Left lung (tissue), 10 donors: ENCODE measurements around the gene CREB3. TPM values are rescaled to one million over a fixed set of nuclear protein-coding genes. Genes with fewer than 3 reads are reported as not detected.

Source experiments
- ATAC-seq: fragments of 200-7000 bp; cut with Tn5 transposase; one replicate; pipeline ENCODE4 v1.9.1; 2020; ENCODE audit warnings: moderate library complexity
- DNase-seq, 4 donors: peaks; one replicate each; pipeline ENCODE4 v3.0.0-alpha.2; 2013 to 2020
- H3K27ac ChIP-seq, 2 donors: fragments of 200-600 bp; sonication (generic) in 1 of 2; one replicate each; pipeline versions ENCODE4 v1.5.0 to v1.8.0; 2020 to 2021
- H3K27me3 ChIP-seq, 2 donors: fragments of 200-600 bp; sonication (generic) in 1 of 2; one replicate each; pipeline versions ENCODE4 v1.5.0 to v1.8.0; 2020 to 2021
- H3K36me3 ChIP-seq, 2 donors: fragments of 200-600 bp; sonication (generic) in 1 of 2; one replicate each; pipeline versions ENCODE4 v1.5.0 to v1.8.0; 2020 to 2021
- H3K4me1 ChIP-seq, 2 donors: fragments of 200-600 bp; one replicate each; pipeline ENCODE4 v1.8.0; 2021
- H3K4me3 ChIP-seq, 2 donors: fragments of 200-600 bp; sonication (generic) in 1 of 2; one replicate each; pipeline versions ENCODE4 v1.5.0 to v1.8.0; 2020 to 2021; ENCODE audit warnings: mild to moderate bottlenecking in 1 of 2
- H3K9me3 ChIP-seq, 2 donors: fragments of 200-600 bp; sonication (generic) in 1 of 2; one replicate each; pipeline versions ENCODE4 v1.5.0 to v1.8.0; 2020 to 2021
- CTCF ChIP-seq, 2 donors: fragments of 200-600 bp; sonication (generic) in 1 of 2; IDR thresholded peaks; one replicate each; pipeline versions ENCODE4 v1.5.0 to v1.8.0; 2021; ENCODE audit warnings: antibody characterized with exemption in 2 of 2
- intact Hi-C, 2 donors: fragments of 100-400 bp; cut with DNase I; formaldehyde crosslinking; loops; one replicate each; pipeline versions ENCODE4 v1.11.2 to v1.14.2; 2022
- polyA plus RNA-seq, 6 donors: library from polyadenylated mRNA; unstranded; fragments of 120-200 nt; gene quantifications; one replicate each; pipeline ENCODE4 v1.2.1, GENCODE V29; 2013; ENCODE audit not compliant: insufficient read length in 6 of 6
- total RNA-seq, 2 donors: library from RNA; stranded (reverse); fragmentation: NEBNext Ultra II Directional; extraction: Animal tissue kit (Norgen Biotek cat#: 25700); gene quantifications; one replicate each; pipeline ENCODE4 v1.2.1, GENCODE V29; 2021
- donor health status: DM: no; HTN: yes; CAD: no.
- donor health status: DM: no; HTN: no; CAD: no.

The CREB3 gene
- total and polyA plus RNA-seq, 8 donors: 31.2 to 42.4 (median 39.8) TPM

GRCh38 chr9:35757892-35758275 is 25.4 kb downstream of the CREB3 start:
- no peaks in the 10 kb centered on the region for H3K9me3 ChIP-seq
- intact Hi-C loops: no loop called here
- peak overlapping the region in 1 of 2 donors; percentile 54 for H3K4me3 ChIP-seq

GRCh38 chr9:35758475-35759050 is 26.1 kb downstream of the CREB3 start:
- H3K36me3 ChIP-seq: peaks cover 0 to 17% of the 10 kb centered on the region in 2 donors
- H3K4me3 ChIP-seq: no peak overlapping the region
- peak overlapping the region in 1 of 2 donors; percentile 85 for H3K27ac ChIP-seq
- ATAC-seq (peak; percentile 30), DNase-seq (peak in 1 of 4 donors; percentile 36)
- peaks cover 4 to 34% of the 10 kb centered on the region in 2 donors for H3K4me1 ChIP-seq
- H3K27me3 ChIP-seq: no peaks in the 10 kb centered on the region
- no peaks in the 10 kb centered on the region for H3K9me3 ChIP-seq
- no peak for TF ChIP-seq CTCF (IDR thresholded peaks at IDR 0.05)
- intact Hi-C loops: no loop called here

More at GRCh38 chr9:35757892-35758275, 25.4 kb downstream of the CREB3 start:
- ATAC-seq (no peak), DNase-seq (no peak)
- peaks cover 0 to 23% of the 10 kb centered on the region in 2 donors for H3K36me3 ChIP-seq
- no peaks in the 10 kb centered on the region for H3K27me3 ChIP-seq
- H3K4me1 ChIP-seq: peaks cover 4 to 34% of the 10 kb centered on the region in 2 donors
- H3K27ac ChIP-seq: peak overlapping the region in 1 of 2 donors; percentile 85
- TF ChIP-seq CTCF (IDR thresholded peaks at IDR 0.05): no peak

- peaks cover 4 to 34% of the 10 kb centered on the region in 2 donors for H3K4me1 ChIP-seq
- H3K27ac ChIP-seq: no peak overlapping the region
- peaks cover 0 to 4% of the 10 kb centered on the region in 2 donors for H3K36me3 ChIP-seq
- H3K27me3 ChIP-seq: no peaks in the 10 kb centered on the region
- DNase-seq: no peak
- no peak for ATAC-seq
- TF ChIP-seq CTCF (IDR thresholded peaks at IDR 0.05): no peak
- no peak overlapping the region for H3K4me3 ChIP-seq
- intact Hi-C loops: no loop called here
- no peaks in the 10 kb centered on the region for H3K9me3 ChIP-seq
Observed at GRCh38 chr9:35759795-35760194, 27.3 kb downstream of the CREB3 start.

GRCh38 chr9:35760651-35761050 is 28.2 kb downstream of the CREB3 start:
- H3K27me3 ChIP-seq: no peaks in the 10 kb centered on the region
- no peaks in the 10 kb centered on the region for H3K9me3 ChIP-seq
- peaks cover 4 to 34% of the 10 kb centered on the region in 2 donors for H3K4me1 ChIP-seq
- H3K4me3 ChIP-seq: no peak overlapping the region
- TF ChIP-seq CTCF (IDR thresholded peaks at IDR 0.05): no peak
- no peaks in the 10 kb centered on the region for H3K36me3 ChIP-seq
- peak overlapping the region in 1 of 2 donors; percentile 18 for H3K27ac ChIP-seq
- ATAC-seq (no peak), DNase-seq (peak in 1 of 4 donors; percentile 32)
- intact Hi-C loops: no loop called here

- H3K4me1 ChIP-seq: peaks cover 0 to 11% of the 10 kb centered on the region in 2 donors
- no peak for DNase-seq
- intact Hi-C loops: no loop called here
- TF ChIP-seq CTCF (IDR thresholded peaks at IDR 0.05): no peak
- H3K9me3 ChIP-seq: no peaks in the 10 kb centered on the region
- no peaks in the 10 kb centered on the region for H3K27me3 ChIP-seq
- no peak overlapping the region for H3K27ac ChIP-seq
- no peak overlapping the region for H3K4me3 ChIP-seq
- no peak for ATAC-seq
- no peaks in the 10 kb centered on the region for H3K36me3 ChIP-seq
Observed at GRCh38 chr9:35763181-35763580, 30.7 kb downstream of the CREB3 start.
